HL-60 (cell line): ENCODE measurements around the gene PRMT3.

ENCODE experiments used
- DNase-seq, 2 experiments: peaks; one replicate each; pipeline ENCODE4 v3.0.0-alpha.2; 2010 to 2020; ENCODE audit warnings: low read depth in 1 of 2, low spot score in 1 of 2
- H3K27ac ChIP-seq: fragments of 250-450 bp; sonication (Bioruptor Pico); replicated peaks from 2 replicates; pipeline ENCODE4 v1.5.1; 2020; ENCODE audit warnings: mild to moderate bottlenecking, moderate library complexity
- H3K27me3 ChIP-seq: fragments of 250-450 bp; sonication (Bioruptor Pico); 2 replicates; pipeline ENCODE4 v1.5.1; 2021; ENCODE audit warnings: mild to moderate bottlenecking, moderate library complexity; ENCODE audit not compliant: insufficient read depth, poor library complexity, severe bottlenecking
- H3K4me3 ChIP-seq: replicated peaks from 2 replicates; pipeline ENCODE4 v1.5.1; 2011; ENCODE audit warnings: mild to moderate bottlenecking, control low read depth, low read length; ENCODE audit not compliant: insufficient read depth
- CTCF ChIP-seq: IDR thresholded peaks from one replicate; pipeline ENCODE4 v1.5.1; 2011; ENCODE audit warnings: low read length, control low read depth, inconsistent platforms; ENCODE audit not compliant: insufficient read depth
- GABPA ChIP-seq: IDR thresholded peaks from 2 replicates; pipeline ENCODE4 v1.6.1; 2012; ENCODE audit warnings: low read depth
- POLR2AphosphoS5 ChIP-seq: IDR thresholded peaks from 2 replicates; pipeline ENCODE4 v1.6.1; 2012; ENCODE audit warnings: low read depth
- SPI1 ChIP-seq: IDR thresholded peaks from 2 replicates; pipeline ENCODE4 v1.6.1; 2012; ENCODE audit warnings: low read depth, mild to moderate bottlenecking, borderline replicate concordance
- TF ChIP-seq, protein P1 (sequence below): IDR thresholded peaks from 2 replicates; pipeline ENCODE4 v1.6.1; 2012; ENCODE audit warnings: low read depth; ENCODE audit not compliant: insufficient replicate concordance

The PRMT3 gene

DNA sequence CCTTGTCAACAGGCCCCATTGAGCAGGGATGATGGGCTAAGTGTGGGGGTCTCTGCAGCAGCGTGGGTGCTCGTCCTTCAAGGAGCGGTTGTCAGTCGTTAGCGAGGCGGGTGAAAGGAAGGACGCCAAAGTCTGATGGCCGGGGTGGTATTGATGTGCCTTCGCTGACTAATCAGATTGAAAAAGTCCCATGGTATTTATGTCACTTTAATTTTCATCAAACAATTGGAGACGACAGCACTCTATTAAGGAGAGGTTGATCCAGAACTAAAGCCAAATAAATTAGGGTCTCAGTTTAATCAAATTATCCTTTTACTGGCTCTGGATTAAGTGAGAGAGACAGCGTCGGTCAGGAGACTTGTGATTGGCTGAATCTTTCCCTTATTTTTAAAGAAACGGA is 14.4 kb upstream of the PRMT3 start:
- DNase-seq, result no peak
- Histone ChIP-seq H3K27ac (no peak overlapping the region), H3K27me3 (no peaks in the 10 kb centered on the region), H3K4me3 (no peak overlapping the region)
- TF ChIP-seq POLR2AphosphoS5, result no peak
- TF ChIP-seq GABPA, result no peak

GRCh38 chr11:20373568-20374209 is 13.8 kb upstream of the PRMT3 start:
- Histone ChIP-seq H3K27me3 (no peaks in the 10 kb centered on the region), H3K27ac (no peak overlapping the region), H3K4me3 (no peak overlapping the region)
- TF ChIP-seq GABPA, result no peak
- TF ChIP-seq, protein P1, sequence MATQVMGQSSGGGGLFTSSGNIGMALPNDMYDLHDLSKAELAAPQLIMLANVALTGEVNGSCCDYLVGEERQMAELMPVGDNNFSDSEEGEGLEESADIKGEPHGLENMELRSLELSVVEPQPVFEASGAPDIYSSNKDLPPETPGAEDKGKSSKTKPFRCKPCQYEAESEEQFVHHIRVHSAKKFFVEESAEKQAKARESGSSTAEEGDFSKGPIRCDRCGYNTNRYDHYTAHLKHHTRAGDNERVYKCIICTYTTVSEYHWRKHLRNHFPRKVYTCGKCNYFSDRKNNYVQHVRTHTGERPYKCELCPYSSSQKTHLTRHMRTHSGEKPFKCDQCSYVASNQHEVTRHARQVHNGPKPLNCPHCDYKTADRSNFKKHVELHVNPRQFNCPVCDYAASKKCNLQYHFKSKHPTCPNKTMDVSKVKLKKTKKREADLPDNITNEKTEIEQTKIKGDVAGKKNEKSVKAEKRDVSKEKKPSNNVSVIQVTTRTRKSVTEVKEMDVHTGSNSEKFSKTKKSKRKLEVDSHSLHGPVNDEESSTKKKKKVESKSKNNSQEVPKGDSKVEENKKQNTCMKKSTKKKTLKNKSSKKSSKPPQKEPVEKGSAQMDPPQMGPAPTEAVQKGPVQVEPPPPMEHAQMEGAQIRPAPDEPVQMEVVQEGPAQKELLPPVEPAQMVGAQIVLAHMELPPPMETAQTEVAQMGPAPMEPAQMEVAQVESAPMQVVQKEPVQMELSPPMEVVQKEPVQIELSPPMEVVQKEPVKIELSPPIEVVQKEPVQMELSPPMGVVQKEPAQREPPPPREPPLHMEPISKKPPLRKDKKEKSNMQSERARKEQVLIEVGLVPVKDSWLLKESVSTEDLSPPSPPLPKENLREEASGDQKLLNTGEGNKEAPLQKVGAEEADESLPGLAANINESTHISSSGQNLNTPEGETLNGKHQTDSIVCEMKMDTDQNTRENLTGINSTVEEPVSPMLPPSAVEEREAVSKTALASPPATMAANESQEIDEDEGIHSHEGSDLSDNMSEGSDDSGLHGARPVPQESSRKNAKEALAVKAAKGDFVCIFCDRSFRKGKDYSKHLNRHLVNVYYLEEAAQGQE, result no peak
- no peak for TF ChIP-seq POLR2AphosphoS5
- TF ChIP-seq CTCF, result no peak
- no peak for TF ChIP-seq SPI1
- no peak for DNase-seq

GRCh38 chr11:20374741-20375300 is 12.7 kb upstream of the PRMT3 start:
- no peak for DNase-seq

More at GRCh38 chr11:20374741-20375300, 12.7 kb upstream of the PRMT3 start:
- Histone ChIP-seq H3K27me3 (no peaks in the 10 kb centered on the region), H3K4me3 (no peak overlapping the region), H3K27ac (no peak overlapping the region)
- no peak for TF ChIP-seq POLR2AphosphoS5
- TF ChIP-seq SPI1, result no peak
- TF ChIP-seq, protein P1, result no peak
- TF ChIP-seq GABPA, result no peak
- no peak for TF ChIP-seq CTCF
